ENCODE measurements around the gene GLB1L2. TPM values are rescaled to one million over a fixed set of nuclear protein-coding genes. Genes with fewer than 3 reads are reported as not detected.
A peak's percentile ranks its signal among the peaks of the same experiment; 100 is the strongest.

The GLB1L2 gene
- total RNA-seq, 2 experiments from 2014 or later: 1.6 to 1.7 TPM

DNA sequence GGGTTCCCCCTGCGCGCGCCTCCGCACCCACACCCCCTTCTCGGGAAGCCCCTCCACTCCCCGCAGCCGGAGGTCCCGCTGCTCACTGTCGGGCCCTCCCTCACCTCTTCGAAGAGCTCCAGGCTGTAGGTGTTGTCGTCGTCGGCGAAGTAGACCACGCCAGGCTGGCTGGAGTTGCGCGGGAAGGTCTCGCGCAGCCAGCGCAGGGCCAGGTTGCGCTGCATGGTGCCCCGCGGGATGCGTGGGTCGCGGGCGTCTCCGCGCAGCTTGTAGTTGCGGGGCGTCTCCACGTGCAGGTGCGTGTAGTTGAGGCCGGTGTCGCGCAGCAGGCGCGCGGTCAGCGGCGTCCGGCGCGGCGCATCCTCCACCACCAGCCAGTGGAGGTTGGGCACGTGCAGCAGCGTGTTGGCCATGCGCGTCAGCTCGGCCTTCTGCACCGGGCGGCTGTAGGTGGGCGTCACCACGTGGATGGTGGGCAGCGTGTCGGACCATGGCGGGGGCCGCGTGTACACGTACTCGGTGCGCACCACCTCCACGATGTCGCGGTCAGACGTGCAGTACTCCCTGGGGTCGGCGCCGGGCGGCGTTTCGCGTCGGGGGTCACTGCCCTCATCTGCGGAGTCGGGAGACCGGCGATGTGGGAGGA lies 51.9 kb downstream of the GLB1L2 start:
- Mint-ChIP-seq H3K4me1 (peaks cover 14% of the 10 kb centered on the region), H3K27ac (no peak overlapping the region), H3K9me3 (no peaks in the 10 kb centered on the region), H3K36me3 (no peaks in the 10 kb centered on the region), H3K27me3 (peaks cover 12% of the 10 kb centered on the region), H3K4me3 (no peak overlapping the region)
- POLR2A ChIA-PET: no interaction called here
- ATAC-seq (ENCODE audit: low read depth) (no peak), DNase-seq (no peak)

DNA sequence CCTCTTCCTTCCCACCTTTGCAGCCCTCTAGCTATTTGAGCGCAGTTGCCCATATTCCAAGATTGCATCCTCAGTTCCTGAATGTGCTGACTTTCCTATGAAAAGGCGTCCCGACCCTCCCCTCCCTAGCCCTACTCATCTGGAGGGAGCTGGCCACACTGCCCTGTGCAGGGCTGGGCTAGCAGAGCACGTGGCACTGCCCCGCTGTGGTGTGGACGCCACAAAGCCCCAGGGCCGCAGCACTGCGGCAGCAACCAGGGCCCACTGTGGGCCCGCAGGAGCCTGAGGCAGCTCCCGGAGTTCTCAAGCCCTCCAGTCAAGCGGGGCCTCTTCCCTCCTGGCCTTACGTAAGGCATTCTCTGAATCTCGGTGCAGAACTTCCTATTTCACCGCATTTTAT lies 52.6 kb downstream of the GLB1L2 start:
- no peak overlapping the region for H3K27ac Mint-ChIP-seq
- H3K4me3 Mint-ChIP-seq: no peak overlapping the region
- no peaks in the 10 kb centered on the region for H3K9me3 Mint-ChIP-seq
- H3K27me3 Mint-ChIP-seq: peaks cover 12% of the 10 kb centered on the region
- no peak for ATAC-seq (ENCODE audit: low read depth)
- peaks cover 14% of the 10 kb centered on the region for H3K4me1 Mint-ChIP-seq
- POLR2A ChIA-PET: no interaction called here
- no peaks in the 10 kb centered on the region for H3K36me3 Mint-ChIP-seq
- DNase-seq: no peak

DNA sequence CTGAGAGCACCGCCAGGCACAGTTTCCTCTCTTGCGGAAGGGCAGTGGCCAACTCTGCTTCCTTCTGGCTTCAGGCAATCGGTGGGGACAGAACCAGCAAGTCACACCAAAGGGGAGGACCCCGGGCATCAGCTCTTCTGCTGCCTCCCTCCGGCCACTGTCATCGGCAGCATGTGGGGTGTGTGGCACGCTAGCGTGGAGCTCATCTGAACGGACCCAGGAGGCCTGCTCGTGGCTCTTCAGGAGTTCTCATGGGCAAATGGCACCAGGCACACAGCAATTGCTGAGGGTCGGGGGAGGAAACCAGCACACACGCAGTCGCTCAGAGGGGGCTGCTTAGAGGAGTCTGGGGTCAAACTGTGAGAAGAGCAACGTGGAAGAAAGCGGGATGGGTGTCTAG lies 53.4 kb downstream of the GLB1L2 start:
- peaks cover 12% of the 10 kb centered on the region for H3K27me3 Mint-ChIP-seq
- ATAC-seq (ENCODE audit: low read depth) (no peak), DNase-seq (no peak)
- H3K4me3 Mint-ChIP-seq: no peak overlapping the region
- no peak overlapping the region for H3K27ac Mint-ChIP-seq
- H3K36me3 Mint-ChIP-seq: no peaks in the 10 kb centered on the region
- peaks cover 14% of the 10 kb centered on the region for H3K4me1 Mint-ChIP-seq
- no peaks in the 10 kb centered on the region for H3K9me3 Mint-ChIP-seq
- POLR2A ChIA-PET: no interaction called here

DNA sequence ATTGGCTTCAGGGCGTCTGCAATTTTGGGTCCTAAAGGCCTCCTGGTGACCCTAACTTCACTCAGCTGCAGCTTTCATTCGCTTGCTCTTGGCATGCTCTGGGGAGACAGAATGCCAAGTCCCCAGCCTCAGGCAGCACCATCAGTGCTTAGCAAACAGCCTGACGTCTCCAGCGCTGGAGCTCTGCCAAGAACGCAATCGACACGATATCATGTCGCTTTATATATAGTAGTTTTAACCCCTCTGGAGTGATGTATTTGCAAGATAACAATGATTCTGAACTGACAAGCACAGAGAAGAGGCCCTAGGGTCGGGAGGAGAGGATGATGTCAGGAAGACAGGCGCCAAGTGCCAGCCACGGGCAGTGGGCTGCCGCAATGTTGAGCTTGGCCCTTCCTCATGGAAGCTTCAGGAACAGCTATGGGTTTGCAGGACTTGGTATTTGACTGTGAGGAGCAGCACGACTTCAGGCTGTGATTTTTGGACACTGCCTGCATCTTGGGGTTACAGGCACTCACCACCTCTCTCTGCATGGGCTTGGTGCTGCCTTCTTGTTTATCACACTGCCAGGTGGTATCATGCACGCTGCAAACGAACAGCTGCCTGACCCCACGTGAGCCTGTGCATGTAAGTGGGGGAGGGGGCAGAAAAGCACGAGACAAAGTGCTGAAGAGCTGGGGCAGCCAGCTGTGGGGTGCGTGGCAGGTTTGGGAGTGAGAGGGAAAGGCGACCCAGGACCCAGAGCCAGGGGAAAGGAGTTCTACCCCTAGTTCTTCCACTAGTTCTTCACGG lies 54.2 kb downstream of the GLB1L2 start:
- H3K4me3 Mint-ChIP-seq: no peak overlapping the region
- H3K36me3 Mint-ChIP-seq: no peaks in the 10 kb centered on the region
- peaks cover 13% of the 10 kb centered on the region for H3K27me3 Mint-ChIP-seq
- DNase-seq (no peak), ATAC-seq (ENCODE audit: low read depth) (no peak)
- POLR2A ChIA-PET: no interaction called here
- H3K27ac Mint-ChIP-seq: no peak overlapping the region
- peaks cover 14% of the 10 kb centered on the region for H3K4me1 Mint-ChIP-seq
- no peaks in the 10 kb centered on the region for H3K9me3 Mint-ChIP-seq

DNA sequence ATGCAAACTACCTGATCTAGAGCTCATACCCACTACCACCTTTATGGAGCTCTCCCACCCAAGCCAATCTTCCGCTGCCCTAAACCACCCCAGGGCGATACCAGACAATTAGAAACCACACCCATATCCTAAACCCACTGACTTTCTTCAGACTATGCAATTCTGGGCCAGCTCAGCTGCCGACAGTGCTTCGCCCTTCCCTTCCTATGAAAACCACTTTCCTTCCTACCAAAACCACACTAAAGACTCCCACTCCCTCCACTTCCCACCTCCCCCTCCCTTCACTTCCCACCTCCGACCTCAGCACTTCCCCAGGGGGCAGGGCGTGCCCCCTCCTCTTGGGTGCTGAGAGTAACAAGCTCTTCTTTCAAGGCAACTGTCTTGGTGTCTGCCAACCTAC lies 55.2 kb downstream of the GLB1L2 start:
- POLR2A ChIA-PET: interaction anchor here (0.9 kb wide), 1 partner anchor 400 kb away, joined by 3 read pairs; no protein-coding TSS in a partner anchor
- no peak overlapping the region for H3K27ac Mint-ChIP-seq
- no peaks in the 10 kb centered on the region for H3K9me3 Mint-ChIP-seq
- H3K4me3 Mint-ChIP-seq: peak overlapping the region; percentile 12
- H3K4me1 Mint-ChIP-seq: peaks cover 14% of the 10 kb centered on the region
- ATAC-seq (ENCODE audit: low read depth) (peak; percentile 55), DNase-seq (no peak)
- H3K27me3 Mint-ChIP-seq: peaks cover 13% of the 10 kb centered on the region
- no peaks in the 10 kb centered on the region for H3K36me3 Mint-ChIP-seq

DNA sequence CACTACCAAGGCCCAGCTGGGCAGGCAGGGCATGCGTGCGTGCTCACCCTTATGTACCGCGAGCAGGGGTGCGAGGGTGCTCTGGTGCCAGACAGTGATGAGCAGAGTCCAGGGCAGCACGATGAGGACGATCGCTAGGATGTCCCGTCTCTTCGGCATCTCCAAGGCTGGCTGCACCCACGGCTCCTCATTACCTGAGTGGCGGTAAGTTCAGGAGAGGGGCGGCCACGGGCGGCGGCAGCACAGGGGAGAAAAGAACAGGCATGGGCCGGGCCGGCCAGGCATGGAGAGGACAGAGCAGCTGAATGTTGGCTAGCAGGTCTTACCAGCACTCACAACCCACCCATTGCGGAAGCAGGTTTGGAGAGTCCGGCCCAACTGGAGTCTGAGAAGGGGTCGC lies 55.7 kb downstream of the GLB1L2 start:
- peaks cover 14% of the 10 kb centered on the region for H3K27me3 Mint-ChIP-seq
- peaks cover 14% of the 10 kb centered on the region for H3K4me1 Mint-ChIP-seq
- POLR2A ChIA-PET: interaction anchor here (0.9 kb wide), 1 partner anchor 401 kb away, joined by 3 read pairs; no protein-coding TSS in a partner anchor
- H3K36me3 Mint-ChIP-seq: no peaks in the 10 kb centered on the region
- no peaks in the 10 kb centered on the region for H3K9me3 Mint-ChIP-seq
- H3K4me3 Mint-ChIP-seq: no peak overlapping the region
- no peak overlapping the region for H3K27ac Mint-ChIP-seq
- ATAC-seq (ENCODE audit: low read depth) (no peak), DNase-seq (no peak)

DNA sequence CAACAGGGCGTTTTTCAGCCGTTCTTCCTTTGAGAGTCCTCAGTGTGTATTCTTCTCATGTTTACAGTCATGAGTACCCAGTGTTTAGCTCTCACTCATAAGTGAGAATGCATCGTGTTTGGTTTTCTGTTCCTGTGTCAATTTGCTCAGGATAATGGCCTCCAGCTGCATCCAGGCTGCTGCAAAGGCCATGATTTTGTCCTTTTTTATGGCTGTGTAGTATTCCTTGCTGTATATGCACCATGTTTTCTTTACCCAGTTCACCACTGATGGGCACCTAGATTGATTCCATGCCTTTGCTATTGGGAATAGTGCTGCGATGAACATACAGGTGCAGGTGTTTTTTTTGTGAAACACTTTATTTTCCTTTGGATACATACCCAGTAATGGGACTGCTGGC lies 56.8 kb downstream of the GLB1L2 start:
- ATAC-seq (ENCODE audit: low read depth): no peak
- POLR2A ChIA-PET: no interaction called here
- H3K4me1 Mint-ChIP-seq: peaks cover 14% of the 10 kb centered on the region
- H3K36me3 Mint-ChIP-seq: no peaks in the 10 kb centered on the region
- H3K27ac Mint-ChIP-seq: no peak overlapping the region
- no peaks in the 10 kb centered on the region for H3K9me3 Mint-ChIP-seq
- peaks cover 19% of the 10 kb centered on the region for H3K27me3 Mint-ChIP-seq
- DNase-seq: no peak
- H3K4me3 Mint-ChIP-seq: no peak overlapping the region

DNA sequence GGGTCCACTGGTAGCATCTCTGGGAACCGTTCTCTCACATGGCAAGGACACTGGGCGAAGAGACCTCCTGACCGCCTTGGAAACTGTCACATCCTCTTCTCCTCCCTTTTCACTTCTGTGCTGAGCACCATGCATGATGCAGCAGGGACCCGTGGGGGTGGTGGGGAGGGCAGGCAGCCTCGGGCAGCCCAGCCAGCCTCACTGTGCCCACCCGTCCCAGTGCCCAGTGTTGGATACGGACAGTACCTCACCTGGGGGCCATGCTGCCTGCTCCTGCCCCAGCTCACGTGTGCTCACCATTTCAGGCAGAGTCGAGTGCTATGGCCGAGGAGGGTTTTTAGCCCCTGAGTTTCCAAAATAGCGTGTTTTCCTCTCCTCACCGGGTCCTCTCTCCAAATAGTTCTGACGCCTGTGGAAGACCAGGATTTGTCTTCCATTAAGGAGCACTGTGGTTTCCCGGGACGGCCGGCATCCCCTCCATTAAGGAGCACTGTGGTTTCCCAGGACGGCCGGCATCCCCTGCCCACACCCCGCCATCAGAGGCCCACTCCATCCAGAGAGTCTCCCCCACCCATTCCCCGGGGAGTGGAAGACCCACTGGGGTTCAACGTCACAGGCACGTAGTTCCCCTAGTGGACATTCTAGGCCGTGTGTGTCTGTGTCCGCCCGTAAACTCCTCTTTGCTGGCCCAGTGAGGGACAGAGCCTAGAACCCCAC lies 57.8 kb downstream of the GLB1L2 start:
- Mint-ChIP-seq H3K9me3 (no peaks in the 10 kb centered on the region), H3K27ac (no peak overlapping the region), H3K4me3 (no peak overlapping the region), H3K36me3 (no peaks in the 10 kb centered on the region), H3K4me1 (peaks cover 14% of the 10 kb centered on the region), H3K27me3 (peaks cover 19% of the 10 kb centered on the region)
- POLR2A ChIA-PET: no interaction called here
- ATAC-seq (ENCODE audit: low read depth) (no peak), DNase-seq (no peak)

DNA sequence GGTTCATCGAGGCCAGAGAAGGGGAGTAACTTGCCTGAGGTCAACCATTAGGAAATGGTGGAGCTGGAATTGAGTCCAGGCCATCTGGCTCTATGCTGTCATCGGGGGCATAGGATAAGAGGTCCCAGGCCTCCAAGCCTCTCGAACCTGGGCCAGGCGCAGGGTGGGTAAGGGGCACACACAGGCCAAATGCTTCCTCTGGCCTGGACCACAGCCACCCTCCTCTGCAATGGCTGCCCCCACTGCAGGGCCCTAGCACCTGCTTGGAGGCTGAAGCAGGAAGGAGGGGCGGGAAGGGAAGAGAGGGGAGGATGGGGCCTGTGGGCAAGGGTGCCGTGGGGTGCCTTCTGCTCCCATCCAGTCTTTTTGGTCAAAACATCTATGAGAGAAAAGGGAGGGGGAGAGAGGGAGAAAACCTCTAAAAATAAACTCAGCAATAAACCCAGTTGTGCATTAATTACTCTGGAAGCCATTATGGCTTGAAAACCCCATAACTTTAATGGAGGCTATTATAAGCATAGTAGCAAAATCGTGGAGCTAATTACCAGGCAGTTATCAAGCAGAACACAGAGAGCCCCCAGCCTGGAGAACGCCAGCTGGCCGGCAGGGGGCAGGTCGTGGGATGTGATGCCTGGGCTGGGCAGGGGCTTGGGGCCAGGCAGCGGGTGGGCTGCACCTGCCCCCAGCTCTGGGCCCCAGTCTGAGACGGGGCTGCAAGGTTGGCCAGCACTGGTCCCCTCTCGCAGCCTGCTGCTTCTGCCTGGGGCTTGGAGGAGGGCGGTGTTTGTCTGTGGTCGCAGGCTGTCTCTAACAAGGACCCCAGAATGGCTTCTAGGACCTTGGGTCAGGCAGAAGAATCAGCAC lies 59.1 kb downstream of the GLB1L2 start:
- ATAC-seq (ENCODE audit: low read depth) (no peak), DNase-seq (no peak)
- peaks cover 12% of the 10 kb centered on the region for H3K27me3 Mint-ChIP-seq
- H3K4me3 Mint-ChIP-seq: no peak overlapping the region
- no peak overlapping the region for H3K27ac Mint-ChIP-seq
- no peaks in the 10 kb centered on the region for H3K36me3 Mint-ChIP-seq
- H3K9me3 Mint-ChIP-seq: no peaks in the 10 kb centered on the region
- peaks cover 12% of the 10 kb centered on the region for H3K4me1 Mint-ChIP-seq
- POLR2A ChIA-PET: no interaction called here

DNA sequence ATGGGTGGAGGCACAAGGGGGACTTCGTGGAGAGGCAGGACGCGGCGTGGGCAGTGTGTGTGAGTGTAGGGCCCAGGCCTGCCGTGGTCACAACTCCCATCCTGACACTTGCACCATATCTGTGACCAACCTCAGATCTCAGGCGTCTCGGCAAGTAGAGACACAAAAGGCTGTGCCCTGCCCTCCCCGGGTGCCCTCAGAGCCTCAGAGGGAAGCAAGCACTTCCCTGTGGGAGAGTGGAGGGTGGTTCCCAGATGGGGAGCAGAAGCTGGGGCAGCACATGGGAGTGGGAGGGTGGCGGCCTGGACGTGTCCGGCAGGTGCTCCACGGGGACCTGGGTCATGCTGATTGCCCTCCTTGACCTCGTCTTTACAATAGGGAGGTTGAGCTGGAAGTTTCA lies 59.9 kb downstream of the GLB1L2 start:
- Mint-ChIP-seq H3K9me3 (no peaks in the 10 kb centered on the region), H3K4me3 (no peak overlapping the region), H3K36me3 (no peaks in the 10 kb centered on the region), H3K27ac (no peak overlapping the region), H3K4me1 (peaks cover 8% of the 10 kb centered on the region), H3K27me3 (peaks cover 9% of the 10 kb centered on the region)
- POLR2A ChIA-PET: no interaction called here
- no peak for ATAC-seq (ENCODE audit: low read depth)
- DNase-seq: no peak

DNA sequence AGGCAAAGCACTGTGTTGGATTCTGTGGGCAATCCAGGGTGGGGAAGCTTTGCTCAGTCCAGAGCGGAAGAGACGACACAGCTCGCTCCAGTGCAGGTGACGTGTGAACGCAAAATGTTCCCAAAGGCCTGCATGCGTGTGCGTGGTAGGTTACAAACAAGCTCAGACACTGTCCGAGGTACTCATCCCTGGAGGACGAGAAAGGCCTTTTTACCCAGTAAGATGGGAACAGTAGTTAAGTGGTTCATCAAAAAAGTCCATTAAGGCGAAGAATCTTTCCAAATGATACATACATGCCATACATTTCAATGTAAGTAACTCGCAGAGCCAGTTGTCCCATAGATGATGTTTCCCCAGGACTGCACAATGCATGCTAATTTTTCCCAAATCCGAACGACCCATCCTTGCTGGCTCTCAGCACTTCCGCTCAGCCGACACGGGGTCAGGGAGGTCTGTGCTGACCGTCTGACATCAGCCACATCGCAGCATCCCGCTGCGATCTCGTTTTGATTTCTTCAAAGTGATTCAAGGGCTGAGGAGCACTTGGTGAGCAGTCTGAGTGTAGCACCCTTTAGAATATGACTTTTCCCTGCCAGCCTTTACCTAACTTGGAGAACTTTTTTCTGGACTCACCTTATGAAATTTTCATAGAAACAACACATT lies 61.3 kb downstream of the GLB1L2 start:
- Mint-ChIP-seq H3K9me3 (no peaks in the 10 kb centered on the region), H3K36me3 (no peaks in the 10 kb centered on the region), H3K4me3 (no peak overlapping the region), H3K27me3 (peaks cover 8% of the 10 kb centered on the region), H3K27ac (no peak overlapping the region), H3K4me1 (no peaks in the 10 kb centered on the region)
- DNase-seq (no peak), ATAC-seq (ENCODE audit: low read depth) (no peak)
- POLR2A ChIA-PET: no interaction called here

DNA sequence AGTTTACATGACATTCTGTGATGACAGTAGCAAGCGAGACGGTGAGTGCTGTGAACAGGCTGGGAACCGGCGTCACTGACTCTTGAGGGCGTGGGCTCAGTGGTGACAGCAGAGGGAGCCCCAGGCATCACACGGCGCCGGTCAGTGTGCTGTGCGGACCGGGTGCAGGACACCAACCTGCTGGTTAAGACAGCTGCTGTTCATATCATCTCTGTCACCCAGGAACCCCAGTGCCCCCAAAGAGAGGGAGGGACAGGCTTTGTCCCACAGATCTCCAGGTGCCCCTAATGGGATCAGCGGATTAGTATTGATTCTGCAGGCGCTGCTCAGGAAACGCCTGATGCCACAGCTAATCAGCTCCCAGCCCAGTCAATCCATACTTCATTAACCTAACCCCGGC lies 61.9 kb downstream of the GLB1L2 start:
- H3K27ac Mint-ChIP-seq: no peak overlapping the region
- H3K4me1 Mint-ChIP-seq: no peaks in the 10 kb centered on the region
- H3K9me3 Mint-ChIP-seq: no peaks in the 10 kb centered on the region
- no peak overlapping the region for H3K4me3 Mint-ChIP-seq
- ATAC-seq (ENCODE audit: low read depth) (no peak), DNase-seq (no peak)
- POLR2A ChIA-PET: no interaction called here
- peaks cover 8% of the 10 kb centered on the region for H3K27me3 Mint-ChIP-seq
- H3K36me3 Mint-ChIP-seq: no peaks in the 10 kb centered on the region

DNA sequence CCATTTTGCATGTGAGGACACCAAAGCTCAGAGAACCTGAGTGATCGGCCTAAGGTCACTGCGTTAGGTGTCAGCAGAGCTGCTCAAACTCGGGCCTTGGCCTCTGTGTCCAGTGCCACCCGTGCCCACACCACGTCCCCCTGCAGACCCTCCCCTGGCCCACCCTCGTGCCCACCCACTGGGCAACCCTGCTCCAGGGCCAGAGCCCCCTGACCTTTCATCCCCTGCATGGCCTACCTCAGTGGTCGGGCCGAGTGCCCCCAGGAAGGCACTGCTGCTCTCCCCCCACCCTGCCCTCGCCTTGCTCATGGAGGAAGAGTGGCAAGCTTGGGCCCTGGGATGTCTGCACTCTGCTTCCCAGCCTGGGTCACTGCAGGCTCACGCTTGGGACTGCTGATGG lies 62.5 kb downstream of the GLB1L2 start:
- POLR2A ChIA-PET: no interaction called here
- no peak for ATAC-seq (ENCODE audit: low read depth)
- H3K9me3 Mint-ChIP-seq: no peaks in the 10 kb centered on the region
- peaks cover 8% of the 10 kb centered on the region for H3K27me3 Mint-ChIP-seq
- DNase-seq: no peak
- no peaks in the 10 kb centered on the region for H3K36me3 Mint-ChIP-seq
- no peak overlapping the region for H3K4me3 Mint-ChIP-seq
- H3K4me1 Mint-ChIP-seq: no peaks in the 10 kb centered on the region
- no peak overlapping the region for H3K27ac Mint-ChIP-seq
